ENCODE data around the gene SLC22A3.
"Not testable (repeated sequence)": the region's sequence is repeated elsewhere in the genome, so short reads cannot be mapped to it uniquely, and the experiment has no call there.

SLC22A3 gene

DNA sequence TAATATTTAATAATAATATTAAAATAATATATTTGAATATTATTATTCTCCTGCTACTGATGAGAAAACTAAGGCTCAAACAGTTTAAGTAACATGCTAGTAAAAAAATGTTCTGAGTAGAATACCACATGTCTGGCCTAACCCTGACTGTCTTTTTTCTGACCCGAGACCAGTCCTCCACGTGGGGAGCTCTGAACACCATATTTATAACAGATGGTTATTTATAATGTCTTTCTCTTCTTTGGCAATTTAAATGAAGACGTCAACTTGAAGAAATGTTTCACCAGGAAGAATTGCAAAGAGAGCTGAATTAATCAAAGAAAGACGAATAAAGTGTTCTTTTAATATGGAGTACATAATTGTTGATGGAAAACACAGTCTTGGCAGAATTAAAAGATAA is 82.0 kb downstream of the SLC22A3 start:
- no peak overlapping the region for H3K27ac Mint-ChIP-seq
- H3K36me3 Mint-ChIP-seq, result no peaks in the 10 kb centered on the region
- ATAC-seq, result no peak
- H3K4me3 Mint-ChIP-seq, result no peak overlapping the region
- peaks cover 12% of the 10 kb centered on the region for H3K4me1 Mint-ChIP-seq
- no peak for DNase-seq (ENCODE audit: low spot score in 2 of 2)
- no peaks in the 10 kb centered on the region for H3K9me3 Mint-ChIP-seq

DNA sequence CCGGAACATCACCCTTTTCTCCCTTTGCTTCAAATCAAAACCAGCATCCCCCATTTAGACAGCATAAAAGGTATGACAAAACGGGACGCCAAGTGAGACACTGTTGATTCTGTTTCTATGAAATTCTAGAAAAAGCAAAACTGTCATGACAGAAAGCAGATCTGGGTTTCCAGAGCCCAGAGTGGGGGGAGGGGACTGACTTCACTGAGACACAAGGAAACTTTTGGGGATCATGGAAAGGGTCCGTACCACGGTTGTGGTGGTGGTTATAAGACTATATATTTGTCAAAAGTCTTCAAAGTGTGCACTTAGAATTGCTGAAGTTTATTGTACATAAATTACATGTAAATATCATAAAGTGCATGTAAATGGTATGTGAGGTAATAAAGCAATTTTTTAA is 82.6 kb downstream of the SLC22A3 start:
- H3K4me3 Mint-ChIP-seq, result no peak overlapping the region
- H3K9me3 Mint-ChIP-seq, result no peaks in the 10 kb centered on the region
- H3K36me3 Mint-ChIP-seq, result no peaks in the 10 kb centered on the region
- H3K4me1 Mint-ChIP-seq, result peaks cover 16% of the 10 kb centered on the region
- DNase-seq (ENCODE audit: low spot score in 2 of 2) (no peak), ATAC-seq (no peak)
- no peak overlapping the region for H3K27ac Mint-ChIP-seq

DNA sequence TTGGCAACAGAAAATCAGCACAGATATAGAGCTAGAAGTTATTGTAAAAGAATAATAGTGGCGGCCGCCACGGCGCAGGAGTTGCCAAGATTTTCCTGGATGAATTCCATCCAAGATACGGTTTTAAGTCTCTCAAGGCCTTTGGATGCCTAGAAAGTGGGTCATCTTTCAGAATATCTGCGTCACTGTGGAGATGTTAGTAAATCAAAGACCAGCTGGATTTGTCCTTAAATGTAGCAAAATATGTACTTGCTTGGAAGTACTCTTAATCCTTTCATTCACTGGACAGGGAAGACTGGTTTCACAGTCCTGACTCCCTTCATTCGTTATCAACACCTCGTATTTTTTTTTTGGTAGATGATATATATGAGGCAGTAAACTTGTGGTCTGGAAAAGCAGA is 83.0 kb downstream of the SLC22A3 start:
- no peak overlapping the region for H3K27ac Mint-ChIP-seq
- no peak overlapping the region for H3K4me3 Mint-ChIP-seq

DNA sequence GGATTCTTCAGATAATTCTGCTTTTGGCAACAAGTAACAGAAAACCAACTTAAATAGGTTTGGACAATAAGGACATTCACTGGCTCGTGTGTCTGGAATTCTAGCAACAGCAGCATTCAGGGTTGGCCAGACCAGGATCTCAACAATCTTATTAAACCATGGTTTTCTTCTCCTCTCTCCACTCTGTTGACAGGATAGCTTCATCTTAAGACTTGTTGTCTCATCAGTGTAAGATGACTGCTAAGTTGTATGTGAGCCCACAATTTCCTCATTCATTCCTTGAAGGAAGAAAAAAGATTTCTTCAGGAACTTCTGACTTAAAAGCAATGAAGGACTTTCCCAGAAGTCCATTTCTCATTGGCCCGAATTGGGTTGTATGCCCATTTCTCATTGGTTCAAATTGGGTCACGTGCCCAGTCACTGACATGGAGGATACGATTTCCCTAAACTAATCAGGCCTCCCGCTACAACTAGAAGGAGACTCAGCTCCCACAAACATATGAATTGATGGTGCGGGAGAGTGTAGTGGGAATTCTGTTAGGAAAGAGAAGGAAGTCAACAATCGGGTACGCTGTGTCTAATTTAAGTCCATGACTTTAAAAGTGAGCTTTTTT is 83.7 kb downstream of the SLC22A3 start:
- Mint-ChIP-seq H3K27ac (no peak overlapping the region), H3K36me3 (no peaks in the 10 kb centered on the region), H3K4me1 (peaks cover 10% of the 10 kb centered on the region), H3K4me3 (no peak overlapping the region), H3K9me3 (no peaks in the 10 kb centered on the region)
- no peak for ATAC-seq
- DNase-seq (ENCODE audit: low spot score in 2 of 2), result no peak

More for the DNA sequence above, 83.0 kb downstream of the SLC22A3 start:
- ATAC-seq, result no peak
- no peak for DNase-seq (ENCODE audit: low spot score in 2 of 2)
- peaks cover 16% of the 10 kb centered on the region for H3K4me1 Mint-ChIP-seq
- no peaks in the 10 kb centered on the region for H3K36me3 Mint-ChIP-seq
- no peaks in the 10 kb centered on the region for H3K9me3 Mint-ChIP-seq

DNA sequence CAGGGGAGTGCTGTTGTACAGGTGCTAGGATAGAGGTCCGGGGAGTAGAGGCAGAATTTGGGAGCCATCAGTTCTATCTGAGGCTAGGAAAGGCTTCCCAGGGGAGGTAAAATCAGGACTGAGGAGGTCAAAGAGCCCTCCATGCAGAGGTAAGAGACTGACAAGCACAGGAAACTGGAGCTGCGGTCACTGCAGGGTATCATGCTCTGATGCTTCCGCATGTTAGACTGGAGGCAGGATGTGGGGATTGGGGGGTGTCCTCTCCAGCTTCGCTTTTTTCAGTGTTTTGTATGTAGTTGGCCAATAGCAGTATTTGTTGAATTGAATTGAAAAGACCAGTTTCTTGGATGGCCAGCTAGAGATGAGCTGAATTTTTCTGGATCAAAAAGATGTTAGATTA is 87.8 kb downstream of the SLC22A3 start:
- no peak overlapping the region for H3K4me3 Mint-ChIP-seq
- no peak overlapping the region for H3K27ac Mint-ChIP-seq
- peaks cover 7% of the 10 kb centered on the region for H3K4me1 Mint-ChIP-seq
- H3K36me3 Mint-ChIP-seq, result no peaks in the 10 kb centered on the region
- peak; percentile 48 for ATAC-seq
- H3K9me3 Mint-ChIP-seq, result no peaks in the 10 kb centered on the region
- no peak for DNase-seq (ENCODE audit: low spot score in 2 of 2)

DNA sequence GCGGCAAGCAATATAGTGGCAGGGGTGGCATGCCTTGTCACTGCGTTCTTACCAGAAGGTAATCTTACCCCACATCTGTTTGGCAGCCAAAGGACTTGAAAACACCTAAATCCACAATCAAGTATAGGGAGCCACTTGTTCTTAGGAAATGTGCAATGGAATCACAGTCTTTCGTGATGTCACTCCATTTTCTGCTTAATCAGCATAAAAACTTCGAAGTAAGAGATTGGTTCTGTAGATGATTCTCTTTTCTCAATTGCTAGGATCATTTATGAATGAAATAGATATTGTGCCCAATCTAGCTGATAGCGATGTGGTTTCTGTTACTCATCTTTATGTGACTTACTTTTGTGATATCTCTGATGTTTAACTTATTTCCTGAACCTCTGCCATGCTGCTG is 89.0 kb downstream of the SLC22A3 start:
- H3K9me3 Mint-ChIP-seq, result no peaks in the 10 kb centered on the region
- H3K27ac Mint-ChIP-seq, result no peak overlapping the region
- no peaks in the 10 kb centered on the region for H3K36me3 Mint-ChIP-seq
- no peak for ATAC-seq
- no peak for DNase-seq (ENCODE audit: low spot score in 2 of 2)
- peaks cover 7% of the 10 kb centered on the region for H3K4me1 Mint-ChIP-seq
- H3K4me3 Mint-ChIP-seq, result no peak overlapping the region

DNA sequence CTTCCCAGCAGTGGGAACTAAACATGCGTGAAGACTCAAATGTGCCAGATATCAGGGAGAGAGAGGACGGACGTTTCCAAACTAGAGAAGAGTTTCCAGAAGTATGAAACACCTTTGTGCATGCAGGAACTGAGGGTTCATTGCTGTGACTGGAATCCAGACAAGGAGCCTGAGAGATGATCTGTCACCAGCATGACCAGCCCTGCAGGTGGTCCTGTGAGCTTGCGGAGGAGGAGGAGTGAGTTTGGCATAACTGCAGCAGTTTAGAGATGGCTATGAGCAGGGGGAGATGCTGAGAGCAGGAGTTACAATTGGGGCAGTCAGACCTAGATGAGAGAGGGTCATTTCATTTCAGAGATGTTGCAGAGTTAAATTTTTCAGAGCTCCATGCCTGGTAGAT is 89.6 kb downstream of the SLC22A3 start:
- Mint-ChIP-seq H3K4me3 (no peak overlapping the region), H3K27ac (no peak overlapping the region), H3K9me3 (no peaks in the 10 kb centered on the region), H3K36me3 (no peaks in the 10 kb centered on the region), H3K4me1 (peaks cover 7% of the 10 kb centered on the region)
- DNase-seq (ENCODE audit: low spot score in 2 of 2), result no peak
- ATAC-seq, result no peak

DNA sequence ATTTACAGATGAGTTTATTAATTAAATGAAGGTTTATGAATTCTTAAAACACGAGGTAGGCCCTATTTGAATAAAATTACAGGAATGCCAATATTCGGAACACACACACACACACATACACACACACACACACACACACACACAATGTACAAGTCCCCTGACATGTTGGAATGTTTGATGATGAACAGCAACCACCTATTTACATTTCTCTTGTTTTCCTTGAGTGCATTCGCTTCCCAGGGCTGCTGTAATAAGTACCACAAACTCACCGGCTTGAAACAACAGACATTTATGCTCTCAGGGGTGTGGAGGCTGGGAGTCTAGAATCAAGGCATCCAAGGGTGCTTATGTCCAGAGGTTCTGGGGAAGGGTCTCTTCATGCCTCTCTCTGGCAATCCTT is 90.3 kb downstream of the SLC22A3 start:
- H3K4me1 Mint-ChIP-seq, result peaks cover 7% of the 10 kb centered on the region
- H3K9me3 Mint-ChIP-seq, result no peaks in the 10 kb centered on the region
- DNase-seq (ENCODE audit: low spot score in 2 of 2) (no peak), ATAC-seq (no peak)
- no peak overlapping the region for H3K4me3 Mint-ChIP-seq
- no peaks in the 10 kb centered on the region for H3K36me3 Mint-ChIP-seq
- H3K27ac Mint-ChIP-seq, result no peak overlapping the region

DNA sequence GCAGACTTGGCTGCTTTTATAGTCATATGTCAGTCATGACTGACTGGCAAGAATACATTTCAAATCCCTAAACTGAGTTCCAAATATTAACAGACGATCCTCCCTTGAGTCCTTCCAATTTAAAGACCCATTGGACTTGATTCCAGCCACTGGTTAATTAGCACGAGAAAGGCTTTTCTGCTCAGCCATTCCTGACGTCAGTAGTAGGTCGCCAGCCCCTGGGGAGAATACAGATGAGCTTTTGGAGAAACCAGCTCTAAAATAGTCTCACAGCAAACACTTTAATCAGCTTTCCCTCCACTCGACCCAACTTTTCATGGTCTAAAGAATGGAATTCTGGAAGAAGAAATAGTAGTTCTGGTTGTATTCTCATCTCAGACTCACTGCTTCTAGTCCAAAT is 91.6 kb downstream of the SLC22A3 start:
- Mint-ChIP-seq H3K9me3 (no peaks in the 10 kb centered on the region), H3K36me3 (no peaks in the 10 kb centered on the region), H3K4me1 (peaks cover 7% of the 10 kb centered on the region), H3K4me3 (no peak overlapping the region), H3K27ac (no peak overlapping the region)
- DNase-seq (ENCODE audit: low spot score in 2 of 2) (no peak), ATAC-seq (no peak)

DNA sequence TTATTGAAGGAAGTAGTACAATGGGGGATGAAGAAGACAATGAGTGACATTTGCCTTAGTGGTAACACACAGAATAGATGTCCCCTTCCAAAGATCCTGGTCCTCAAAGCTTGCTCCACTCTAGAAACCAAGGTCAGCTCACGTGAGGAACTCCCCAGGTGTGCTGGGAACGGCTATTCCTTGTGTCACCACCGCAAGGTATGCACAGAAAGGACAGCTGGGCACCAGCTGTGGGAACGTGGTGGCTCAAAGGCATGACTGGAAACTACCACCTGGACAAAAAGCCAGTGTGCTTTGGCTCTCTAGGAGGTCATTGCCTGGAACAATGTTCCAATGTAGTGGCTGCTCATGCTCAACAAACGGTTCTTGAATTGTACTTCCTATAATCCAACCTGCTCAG is 94.0 kb downstream of the SLC22A3 start:
- H3K36me3 Mint-ChIP-seq, result no peaks in the 10 kb centered on the region
- ATAC-seq (no peak), DNase-seq (ENCODE audit: low spot score in 2 of 2) (no peak)
- H3K9me3 Mint-ChIP-seq, result peaks cover 11% of the 10 kb centered on the region
- H3K27ac Mint-ChIP-seq, result no peak overlapping the region
- no peak overlapping the region for H3K4me3 Mint-ChIP-seq
- H3K4me1 Mint-ChIP-seq, result peaks cover 11% of the 10 kb centered on the region

DNA sequence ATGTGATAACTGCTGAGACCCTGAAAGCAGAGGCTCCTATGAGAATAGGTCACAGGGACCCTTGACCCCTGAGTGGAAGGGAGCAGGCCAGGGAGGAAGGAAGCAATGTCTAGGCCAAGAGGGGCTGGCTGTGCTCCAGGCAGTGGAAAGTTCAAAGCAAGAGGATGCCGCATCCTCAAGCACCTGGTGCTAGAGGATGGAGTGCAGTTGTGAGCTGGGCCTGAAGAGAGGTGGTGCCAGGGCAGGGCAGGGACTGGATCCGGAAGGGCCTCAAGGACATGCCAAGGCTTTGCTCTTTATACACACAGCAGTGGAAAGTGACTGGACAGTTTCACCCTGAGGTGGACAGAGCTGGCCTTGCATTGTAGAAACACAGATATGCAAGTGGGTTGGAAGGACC is 97.0 kb downstream of the SLC22A3 start:
- ATAC-seq (no peak), DNase-seq (ENCODE audit: low spot score in 2 of 2) (no peak)
- Mint-ChIP-seq H3K4me3 (no peak overlapping the region), H3K27ac (no peak overlapping the region), H3K4me1 (peaks cover 11% of the 10 kb centered on the region), H3K9me3 (peaks cover 13% of the 10 kb centered on the region), H3K36me3 (no peaks in the 10 kb centered on the region)

DNA sequence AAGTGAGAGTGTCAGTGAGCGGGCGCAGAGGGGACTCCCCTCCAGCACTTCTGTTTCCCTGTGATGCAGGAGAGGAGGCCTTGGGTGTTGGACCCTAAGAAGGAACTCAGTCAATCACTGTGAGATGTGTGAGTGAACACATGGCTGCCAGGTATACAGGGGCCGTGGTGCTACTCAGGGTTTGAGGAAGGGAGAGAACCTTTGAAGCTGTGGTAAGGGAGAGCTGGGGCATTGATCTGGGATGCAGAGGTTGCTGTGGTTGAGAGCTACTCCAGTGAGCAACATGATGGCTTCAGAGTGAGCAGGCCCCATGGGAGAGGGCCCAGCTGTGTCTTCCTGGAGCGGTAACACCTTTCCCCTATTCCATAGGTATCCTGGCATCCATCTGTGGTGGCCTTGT is 99.2 kb downstream of the SLC22A3 start:
- Mint-ChIP-seq H3K36me3 (no peaks in the 10 kb centered on the region), H3K27ac (peak overlapping the region; percentile 2), H3K9me3 (peaks cover 13% of the 10 kb centered on the region), H3K4me3 (no peak overlapping the region), H3K4me1 (peaks cover 11% of the 10 kb centered on the region)
- DNase-seq (ENCODE audit: low spot score in 2 of 2) (no peak), ATAC-seq (no peak)

DNA sequence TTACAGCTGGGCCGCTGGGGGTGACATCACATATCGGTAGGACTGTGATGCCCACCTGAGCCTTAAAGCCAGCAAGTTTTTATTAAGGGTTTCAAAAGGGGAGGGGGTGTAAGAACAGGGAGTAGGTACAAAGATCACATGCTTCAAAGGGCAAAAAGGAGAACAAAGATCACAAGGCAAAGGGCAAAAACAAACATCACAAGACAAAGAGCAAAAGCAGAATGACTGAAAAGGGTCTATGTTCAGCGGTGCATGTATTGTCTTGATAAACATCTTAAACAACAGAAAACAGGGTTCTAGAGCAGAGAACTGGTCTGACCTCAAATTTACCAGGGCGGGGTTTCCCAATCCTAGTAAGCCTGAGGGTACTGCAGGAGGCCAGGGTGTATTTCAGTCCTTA is 101.6 kb downstream of the SLC22A3 start:
- peaks cover 11% of the 10 kb centered on the region for H3K4me1 Mint-ChIP-seq
- not testable (repeated sequence) for H3K4me3 Mint-ChIP-seq; H3K36me3 Mint-ChIP-seq; ATAC-seq; H3K27ac Mint-ChIP-seq; DNase-seq (ENCODE audit: low spot score in 2 of 2)
- H3K9me3 Mint-ChIP-seq, result peaks cover 13% of the 10 kb centered on the region

DNA sequence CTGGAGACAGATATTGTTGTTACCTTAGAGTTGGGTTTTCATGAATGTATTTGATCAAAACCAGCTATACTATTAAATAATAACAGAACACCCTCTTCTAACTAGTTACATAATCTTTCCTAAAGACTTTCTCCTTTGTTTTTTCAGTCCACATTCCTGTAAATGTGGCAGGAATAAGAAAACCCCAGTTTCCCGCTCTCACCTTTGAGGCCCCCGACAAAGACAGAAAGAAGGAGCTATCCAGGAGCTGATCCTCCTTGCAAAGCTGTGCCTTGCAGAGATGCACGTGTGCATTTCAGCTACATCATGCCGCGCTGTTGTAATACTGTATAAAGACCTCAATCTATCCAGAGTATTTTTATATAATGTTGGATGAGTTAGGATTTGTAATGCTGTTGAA is 102.7 kb downstream of the SLC22A3 start:
- H3K4me1 Mint-ChIP-seq, result peaks cover 5% of the 10 kb centered on the region
- ATAC-seq (no peak), DNase-seq (ENCODE audit: low spot score in 2 of 2) (no peak)
- no peak overlapping the region for H3K27ac Mint-ChIP-seq
- no peak overlapping the region for H3K4me3 Mint-ChIP-seq
- H3K36me3 Mint-ChIP-seq, result no peaks in the 10 kb centered on the region
- peaks cover 7% of the 10 kb centered on the region for H3K9me3 Mint-ChIP-seq

DNA sequence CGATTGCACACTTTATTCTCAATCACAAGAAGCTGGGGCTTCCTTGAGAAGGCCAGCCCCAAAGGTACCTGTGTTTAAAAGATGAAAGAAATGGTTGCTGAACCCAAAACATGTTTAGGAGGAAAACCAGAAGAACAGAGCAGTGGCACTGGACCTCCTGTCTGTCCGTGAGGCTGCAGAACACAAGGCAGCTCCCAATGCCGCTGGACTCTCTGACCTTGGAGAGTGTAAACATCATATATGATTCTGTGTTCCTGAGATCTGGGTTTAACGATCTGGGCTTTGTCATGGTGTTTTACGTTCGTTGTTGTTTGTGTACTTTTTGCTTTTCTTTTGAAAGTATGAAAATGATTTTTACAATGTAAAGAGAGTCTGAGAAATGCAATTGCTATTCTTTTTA is 106.1 kb downstream of the SLC22A3 start:
- no peaks in the 10 kb centered on the region for H3K36me3 Mint-ChIP-seq
- H3K9me3 Mint-ChIP-seq, result peaks cover 3% of the 10 kb centered on the region
- no peak overlapping the region for H3K27ac Mint-ChIP-seq
- DNase-seq (ENCODE audit: low spot score in 2 of 2) (no peak), ATAC-seq (no peak)
- no peak overlapping the region for H3K4me3 Mint-ChIP-seq
- peaks cover 20% of the 10 kb centered on the region for H3K4me1 Mint-ChIP-seq

DNA sequence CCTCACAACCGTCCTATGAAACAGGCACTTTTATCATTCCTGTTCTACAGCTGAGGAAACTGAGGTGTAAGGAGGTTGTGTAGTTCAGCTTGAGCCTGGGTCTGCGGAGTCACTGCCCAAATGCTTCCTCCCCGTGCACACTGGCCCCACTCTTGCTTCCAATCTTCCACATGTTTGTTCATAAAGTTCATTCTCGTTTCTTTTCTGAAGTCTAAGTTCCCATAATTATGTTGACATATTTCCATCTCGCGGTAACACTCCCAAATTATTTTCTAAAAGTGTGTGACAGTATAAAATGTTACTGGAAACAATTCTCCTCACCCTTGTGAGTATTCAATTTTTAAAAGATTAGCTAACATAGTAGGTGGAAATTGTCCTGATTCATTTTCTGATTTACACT is 106.9 kb downstream of the SLC22A3 start:
- H3K4me1 Mint-ChIP-seq, result peaks cover 28% of the 10 kb centered on the region
- no peak overlapping the region for H3K27ac Mint-ChIP-seq
- DNase-seq (ENCODE audit: low spot score in 2 of 2), result no peak
- no peak for ATAC-seq
- H3K9me3 Mint-ChIP-seq, result no peaks in the 10 kb centered on the region
- no peaks in the 10 kb centered on the region for H3K36me3 Mint-ChIP-seq
- H3K4me3 Mint-ChIP-seq, result no peak overlapping the region

Measured in stimulated activated effector memory CD8-positive, alpha-beta T cell treated with anti-CD3 and anti-CD28 coated beads, Interleukin-12 subunit alpha, Interleukin-12 subunit beta, amount 100 ng/mL, for 72 hours (primary cell).